ENCODE data around the gene SCUBE1. TPM values are rescaled to one million over a fixed set of nuclear protein-coding genes. Genes with fewer than 3 reads are reported as not detected.
A peak's percentile ranks its signal among the peaks of the same experiment; 100 is the strongest.

The SCUBE1 gene
- total and polyA plus RNA-seq, 8 donors = 0.31 to 8.0 (median 1.8) TPM

- peak; percentile 43 to 55 for DNase-seq
Observed at GRCh38 chr22:43228330-43228729, 114.8 kb downstream of the SCUBE1 start.

GRCh38 chr22:43227239-43227630 lies 115.9 kb downstream of the SCUBE1 start:
- 42 to 63% (median 54%) methylated on average over 4 to 17 of the region's 17 CpGs for WGBS, 5 donors
- Histone ChIP-seq H3K4me1 (peaks cover 0 to 19% (median 3%) of the 10 kb centered on the region in 4 donors), H3K27ac (no peak overlapping the region), H3K27me3 (peaks cover 0 to 28% (median 0%) of the 10 kb centered on the region in 3 donors), H3K4me3 (no peak overlapping the region), H3K9me3 (no peaks in the 10 kb centered on the region), H3K36me3 (no peaks in the 10 kb centered on the region)
- intact Hi-C loops (cut with DNase I; ENCODE audit: low total_unique reads) = no loop called here
- peak in 1 of 2 donors; percentile 60 for DNase-seq
- TF ChIP-seq POLR2A (IDR thresholded peaks at IDR 0.05) (no peak), EP300 (IDR thresholded peaks at IDR 0.05) (no peak), CTCF (IDR thresholded peaks at IDR 0.05) (no peak), POLR2AphosphoS5 (IDR thresholded peaks at IDR 0.05) (no peak)

More at GRCh38 chr22:43228330-43228729, 114.8 kb downstream of the SCUBE1 start:
- no peak for TF ChIP-seq CTCF (IDR thresholded peaks at IDR 0.05)
- no peak for TF ChIP-seq POLR2A (IDR thresholded peaks at IDR 0.05)
- TF ChIP-seq EP300 (IDR thresholded peaks at IDR 0.05) = no peak
- TF ChIP-seq POLR2AphosphoS5 (IDR thresholded peaks at IDR 0.05) = no peak
- H3K4me1 ChIP-seq = peaks cover 0 to 18% (median 3%) of the 10 kb centered on the region in 4 donors
- no peaks in the 10 kb centered on the region for H3K9me3 ChIP-seq
- no peak overlapping the region for H3K27ac ChIP-seq
- intact Hi-C loops (cut with DNase I; ENCODE audit: low total_unique reads) = no loop called here
- H3K4me3 ChIP-seq = no peak overlapping the region
- 61 to 67% (median 62%) methylated on average over 8 of the region's 8 CpGs for WGBS, 5 donors
- H3K27me3 ChIP-seq = peaks cover 0 to 33% (median 0%) of the 10 kb centered on the region in 3 donors
- H3K36me3 ChIP-seq = no peaks in the 10 kb centered on the region

GRCh38 chr22:43226377-43227238 lies 116.6 kb downstream of the SCUBE1 start:
- Histone ChIP-seq H3K27me3 (peaks cover 0 to 22% (median 0%) of the 10 kb centered on the region in 3 donors), H3K9me3 (no peaks in the 10 kb centered on the region), H3K27ac (no peak overlapping the region), H3K36me3 (no peaks in the 10 kb centered on the region), H3K4me3 (no peak overlapping the region), H3K4me1 (peaks cover 0 to 20% (median 5%) of the 10 kb centered on the region in 4 donors)
- 26 to 57% (median 37%) methylated on average over 14 to 19 of the region's 19 CpGs for WGBS, 5 donors
- intact Hi-C loops (cut with DNase I; ENCODE audit: low total_unique reads) = no loop called here
- DNase-seq = peak in 1 of 2 donors; percentile 65
- TF ChIP-seq CTCF (IDR thresholded peaks at IDR 0.05) (no peak), POLR2A (IDR thresholded peaks at IDR 0.05) (no peak), EP300 (IDR thresholded peaks at IDR 0.05) (no peak), POLR2AphosphoS5 (IDR thresholded peaks at IDR 0.05) (no peak)

GRCh38 chr22:43225609-43226008 lies 117.6 kb downstream of the SCUBE1 start:
- Histone ChIP-seq H3K27ac (no peak overlapping the region), H3K4me1 (peaks cover 0 to 14% (median 5%) of the 10 kb centered on the region in 4 donors), H3K36me3 (no peaks in the 10 kb centered on the region), H3K27me3 (peaks cover 0 to 12% (median 0%) of the 10 kb centered on the region in 3 donors), H3K9me3 (no peaks in the 10 kb centered on the region), H3K4me3 (no peak overlapping the region)
- TF ChIP-seq CTCF (IDR thresholded peaks at IDR 0.05) (no peak), EP300 (IDR thresholded peaks at IDR 0.05) (no peak), POLR2AphosphoS5 (IDR thresholded peaks at IDR 0.05) (no peak), POLR2A (IDR thresholded peaks at IDR 0.05) (no peak)
- DNase-seq = no peak
- WGBS, 5 donors = 81 to 89% (median 84%) methylated on average over 8 of the region's 8 CpGs
- intact Hi-C loops (cut with DNase I; ENCODE audit: low total_unique reads) = no loop called here
